DMS153 (cell line): ENCODE measurements around the gene HDAC1.
"Not testable (repeated sequence)": the region's sequence is repeated elsewhere in the genome, so short reads cannot be mapped to it uniquely, and the experiment has no call there.

Source experiments
- DNase-seq: peaks from one replicate; lab custom pipeline; 2025; lab: John Stamatoyannopoulos, UW

Gene HDAC1

DNA sequence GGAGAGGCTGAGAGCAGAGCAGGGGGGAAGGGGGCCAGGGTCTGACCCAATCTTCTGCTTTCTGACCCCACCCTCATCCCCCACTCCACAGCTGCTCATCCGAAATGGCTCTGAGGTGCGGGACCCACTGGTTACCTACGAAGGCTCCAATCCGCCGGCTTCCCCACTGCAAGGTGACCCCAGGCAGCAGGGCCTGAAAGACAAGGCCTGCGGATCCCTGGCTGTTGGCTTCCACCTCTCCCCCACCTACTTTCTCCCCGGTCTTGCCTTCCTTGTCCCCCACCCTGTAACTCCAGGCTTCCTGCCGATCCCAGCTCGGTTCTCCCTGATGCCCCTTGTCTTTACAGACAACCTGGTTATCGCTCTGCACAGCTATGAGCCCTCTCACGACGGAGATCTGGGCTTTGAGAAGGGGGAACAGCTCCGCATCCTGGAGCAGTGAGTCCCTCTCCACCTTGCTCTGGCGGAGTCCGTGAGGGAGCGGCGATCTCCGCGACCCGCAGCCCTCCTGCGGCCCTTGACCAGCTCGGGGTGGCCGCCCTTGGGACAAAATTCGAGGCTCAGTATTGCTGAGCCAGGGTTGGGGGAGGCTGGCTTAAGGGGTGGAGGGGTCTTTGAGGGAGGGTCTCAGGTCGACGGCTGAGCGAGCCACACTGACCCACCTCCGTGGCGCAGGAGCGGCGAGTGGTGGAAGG, 17.1 kb upstream of the HDAC1 start:
- no peak for DNase-seq

- DNase-seq = peak; percentile 58
These were observed 16.5 kb upstream of the HDAC1 start for GRCh38 chr1:32275424-32275823.

DNA sequence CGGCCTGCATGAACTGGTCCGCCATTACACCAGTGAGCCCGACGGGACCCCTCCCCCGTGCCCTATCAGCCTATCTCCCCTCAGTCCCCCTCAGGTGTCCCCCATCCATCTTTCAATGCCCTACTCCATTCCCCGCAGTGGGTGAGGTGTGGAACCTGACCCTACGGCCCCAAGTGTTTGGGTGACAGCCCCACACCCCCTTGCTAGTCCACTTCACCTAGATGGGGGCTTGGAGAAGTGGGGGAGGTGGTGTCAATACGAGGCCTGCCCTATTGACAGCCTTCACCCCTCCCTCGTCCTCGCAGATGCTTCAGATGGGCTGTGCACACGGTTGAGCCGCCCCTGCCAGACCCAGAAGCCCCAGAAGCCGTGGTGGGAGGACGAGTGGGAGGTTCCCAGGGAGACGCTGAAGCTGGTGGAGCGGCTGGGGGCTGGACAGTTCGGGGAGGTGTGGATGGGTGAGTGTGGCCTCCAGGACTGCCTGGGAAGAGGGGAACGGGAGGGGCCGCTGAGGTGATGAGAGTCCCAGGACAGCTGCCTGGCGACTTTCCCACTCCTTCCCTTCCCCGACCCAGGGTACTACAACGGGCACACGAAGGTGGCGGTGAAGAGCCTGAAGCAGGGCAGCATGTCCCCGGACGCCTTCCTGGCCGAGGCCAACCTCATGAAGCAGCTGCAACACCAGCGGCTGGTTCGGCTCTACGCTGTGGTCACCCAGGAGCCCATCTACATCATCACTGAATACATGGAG, 15.7 kb upstream of the HDAC1 start:
- DNase-seq = no peak

DNA sequence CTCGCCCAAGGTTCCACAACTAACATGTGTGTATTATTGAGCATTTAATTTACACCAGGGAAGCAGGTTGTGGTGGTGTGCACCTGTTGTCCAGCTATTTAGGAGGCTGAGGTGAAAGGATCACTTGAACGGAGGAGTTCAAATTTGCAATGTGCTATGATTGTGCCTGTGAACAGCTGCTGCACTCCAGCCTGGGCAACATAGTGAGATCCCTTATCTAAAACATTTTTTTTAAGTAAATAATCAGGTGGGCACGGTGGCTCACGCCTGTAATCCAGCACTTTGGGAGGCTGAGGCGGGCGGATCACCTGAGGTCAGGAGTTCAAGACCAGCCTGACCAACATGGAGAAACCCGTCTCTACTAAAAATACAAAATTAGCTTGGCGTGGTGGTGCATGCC, 7.1 kb upstream of the HDAC1 start:
- DNase-seq = not testable (repeated sequence)

DNA sequence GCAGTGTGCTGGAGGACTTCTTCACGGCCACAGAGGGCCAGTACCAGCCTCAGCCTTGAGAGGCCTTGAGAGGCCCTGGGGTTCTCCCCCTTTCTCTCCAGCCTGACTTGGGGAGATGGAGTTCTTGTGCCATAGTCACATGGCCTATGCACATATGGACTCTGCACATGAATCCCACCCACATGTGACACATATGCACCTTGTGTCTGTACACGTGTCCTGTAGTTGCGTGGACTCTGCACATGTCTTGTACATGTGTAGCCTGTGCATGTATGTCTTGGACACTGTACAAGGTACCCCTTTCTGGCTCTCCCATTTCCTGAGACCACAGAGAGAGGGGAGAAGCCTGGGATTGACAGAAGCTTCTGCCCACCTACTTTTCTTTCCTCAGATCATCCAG, 6.2 kb upstream of the HDAC1 start:
- DNase-seq = no peak

DNA sequence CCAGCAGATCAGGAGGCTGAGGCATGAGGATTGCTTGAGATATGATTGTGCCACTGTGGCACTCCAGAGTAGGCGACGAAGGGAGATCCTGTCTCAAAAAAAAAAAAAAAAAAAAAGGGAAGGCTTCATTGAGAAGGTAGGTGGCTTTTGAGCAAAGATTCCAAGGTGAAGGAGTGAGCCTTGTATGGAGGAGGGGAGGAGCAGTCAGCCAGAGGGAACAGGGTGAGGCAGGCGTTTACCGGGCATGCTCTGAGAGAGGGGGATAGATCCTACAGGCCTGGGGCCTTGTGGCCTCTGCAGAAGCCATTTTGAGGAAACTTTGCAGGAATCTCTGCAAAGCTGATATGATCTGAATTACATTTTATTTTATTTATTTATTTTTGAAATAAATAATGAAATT, 5.1 kb upstream of the HDAC1 start:
- no peak for DNase-seq

DNA sequence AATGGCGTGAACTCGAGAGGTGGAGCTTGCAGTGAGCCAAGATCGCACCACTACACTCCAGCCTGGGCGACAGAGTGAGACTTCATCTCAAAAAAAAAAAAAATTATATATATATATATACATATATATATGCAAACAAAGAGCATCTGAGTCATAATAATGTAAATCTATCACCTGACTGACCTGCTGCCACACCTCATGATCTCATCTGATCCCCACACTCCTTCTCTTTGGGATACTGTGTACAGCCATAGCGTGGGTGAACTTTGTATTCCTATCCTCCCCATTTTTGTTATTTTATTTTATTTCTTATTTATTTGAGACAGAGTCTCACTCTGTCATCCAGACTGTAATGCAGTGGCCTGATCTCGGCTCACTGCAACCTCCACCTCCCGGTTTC, 2.6 kb upstream of the HDAC1 start:
- no peak for DNase-seq

DNA sequence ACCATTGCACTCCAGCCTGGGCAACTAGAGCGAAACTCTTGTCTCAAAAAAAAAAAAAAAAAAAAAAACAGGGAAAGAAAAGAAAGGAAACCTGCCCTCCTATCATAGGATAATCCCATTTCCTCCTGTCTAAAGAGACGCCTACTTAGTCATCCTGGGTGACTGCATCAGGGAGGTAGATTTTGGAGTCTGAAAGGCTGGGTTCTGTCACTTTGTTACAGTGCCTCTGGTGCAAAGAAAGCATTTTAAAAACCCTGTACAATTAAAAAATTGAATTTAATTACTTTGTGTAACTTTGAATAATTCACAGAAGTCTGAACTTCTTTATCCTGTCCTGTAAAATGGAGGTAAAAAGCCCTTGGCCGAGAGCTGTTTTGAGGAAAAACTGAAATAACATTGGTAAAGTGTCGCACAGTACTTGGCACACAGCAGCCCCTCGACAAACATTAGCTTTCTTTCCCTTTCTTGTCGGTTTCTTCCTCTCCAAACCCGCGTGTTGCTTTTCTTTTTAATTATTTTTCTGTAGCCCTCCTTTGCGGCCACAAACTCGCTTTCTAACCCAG, 657 bp upstream of the HDAC1 start:
- peak; percentile 38 for DNase-seq

DNA sequence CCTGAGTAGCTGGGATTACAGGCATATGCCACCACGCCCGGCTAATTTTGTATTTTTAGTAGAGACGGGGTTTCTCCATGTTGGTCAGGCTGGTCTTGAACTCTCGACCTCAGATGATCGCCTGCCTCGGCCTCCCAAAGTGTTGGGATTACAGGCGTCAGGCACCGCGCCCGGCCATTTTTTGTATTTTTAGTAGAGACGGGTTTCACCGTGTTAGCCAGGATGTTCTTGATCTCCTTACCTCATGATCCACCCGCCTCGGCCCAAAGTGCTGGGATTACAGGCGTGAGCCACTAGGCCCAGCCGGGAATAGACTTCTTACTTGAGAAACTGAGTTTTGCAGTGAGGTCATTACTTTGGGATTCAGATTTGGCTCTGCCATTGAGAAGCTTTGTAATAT, 6.3 kb downstream of the HDAC1 start:
- not testable (repeated sequence) for DNase-seq

DNA sequence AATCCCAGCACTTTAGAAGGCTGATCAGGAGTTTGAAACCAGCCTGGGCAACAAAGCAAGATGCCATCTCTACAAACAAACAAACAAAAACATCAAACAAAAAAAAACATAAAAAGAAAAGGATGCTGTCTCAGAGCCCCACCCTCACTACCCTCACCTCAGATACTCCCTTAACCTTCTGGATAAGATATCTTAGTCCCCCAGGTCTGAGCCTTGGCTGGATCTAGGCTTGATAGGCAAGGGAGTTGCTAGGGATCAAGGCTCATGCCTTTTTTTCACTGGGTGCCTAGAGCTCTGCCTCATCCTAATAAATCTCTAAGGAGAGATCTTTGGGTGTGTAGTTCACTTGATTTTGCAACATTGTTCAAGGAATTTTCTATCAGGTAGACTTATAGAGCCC, 7.4 kb downstream of the HDAC1 start:
- DNase-seq = no peak

GRCh38 chr1:32303358-32303757, 11.5 kb downstream of the HDAC1 start:
- DNase-seq = no peak

GRCh38 chr1:32303997-32304622, 12.2 kb downstream of the HDAC1 start:
- no peak for DNase-seq

DNA sequence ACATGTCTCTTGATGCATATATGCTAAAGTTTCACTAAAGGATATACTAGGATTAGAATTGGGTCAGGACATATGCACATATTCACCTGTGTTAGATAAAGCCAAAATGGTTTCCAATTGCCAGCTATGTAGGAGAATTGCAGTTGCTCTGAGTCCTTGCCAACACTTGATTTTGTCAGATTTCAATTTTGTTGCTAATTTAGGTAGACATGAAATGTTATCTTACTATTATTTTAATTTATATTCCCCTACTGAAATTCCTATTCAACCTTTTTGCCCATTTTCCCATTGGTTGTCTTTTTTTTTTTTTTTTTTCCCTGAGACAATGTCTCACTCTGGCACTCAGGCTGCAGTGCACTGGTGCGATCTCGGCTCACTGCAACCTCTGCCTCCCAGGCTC, 13.4 kb downstream of the HDAC1 start:
- DNase-seq = no peak

DNA sequence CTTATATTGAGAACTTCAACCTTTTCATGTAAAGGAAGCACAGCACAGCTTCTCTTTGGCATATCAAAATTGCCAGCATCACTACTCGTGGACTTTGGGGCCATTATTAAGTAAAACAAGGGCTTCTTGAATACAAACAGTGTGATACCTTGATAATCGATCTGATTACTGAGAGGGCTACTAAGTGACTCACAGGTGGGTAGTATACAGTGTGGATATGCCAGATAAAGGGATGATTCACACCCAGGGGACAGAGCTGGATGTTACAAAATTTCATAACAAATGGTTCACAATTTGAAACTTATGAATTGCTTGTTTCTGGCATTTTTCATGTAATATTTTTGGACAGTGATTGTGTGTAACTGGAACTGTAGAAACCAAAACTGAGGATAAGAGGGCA, 15.4 kb downstream of the HDAC1 start:
- no peak for DNase-seq

DNA sequence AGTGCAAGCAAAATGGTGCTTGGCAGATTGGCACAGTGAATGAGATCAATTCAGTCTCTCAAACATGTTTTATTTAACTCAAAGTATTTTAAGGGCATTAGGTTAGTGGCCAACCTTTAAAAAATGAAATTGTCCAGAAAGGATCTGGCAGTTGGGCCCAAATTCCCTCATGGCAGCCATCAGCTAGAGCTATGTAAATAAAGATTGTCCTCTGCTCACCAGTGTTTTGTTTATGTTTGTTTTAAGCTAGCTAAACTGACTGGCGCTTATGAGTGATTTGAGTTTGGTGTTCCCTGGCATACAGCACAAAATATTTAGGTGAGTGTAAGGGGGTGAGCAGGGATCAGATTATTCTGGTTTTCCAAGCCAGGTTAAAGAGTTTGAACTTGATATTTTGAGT, 18.1 kb downstream of the HDAC1 start:
- no peak for DNase-seq

GRCh38 chr1:32311709-32312393, 20.0 kb downstream of the HDAC1 start:
- DNase-seq = no peak

- no peak for DNase-seq
These were observed 25.0 kb downstream of the HDAC1 start for GRCh38 chr1:32316903-32317277.

DNA sequence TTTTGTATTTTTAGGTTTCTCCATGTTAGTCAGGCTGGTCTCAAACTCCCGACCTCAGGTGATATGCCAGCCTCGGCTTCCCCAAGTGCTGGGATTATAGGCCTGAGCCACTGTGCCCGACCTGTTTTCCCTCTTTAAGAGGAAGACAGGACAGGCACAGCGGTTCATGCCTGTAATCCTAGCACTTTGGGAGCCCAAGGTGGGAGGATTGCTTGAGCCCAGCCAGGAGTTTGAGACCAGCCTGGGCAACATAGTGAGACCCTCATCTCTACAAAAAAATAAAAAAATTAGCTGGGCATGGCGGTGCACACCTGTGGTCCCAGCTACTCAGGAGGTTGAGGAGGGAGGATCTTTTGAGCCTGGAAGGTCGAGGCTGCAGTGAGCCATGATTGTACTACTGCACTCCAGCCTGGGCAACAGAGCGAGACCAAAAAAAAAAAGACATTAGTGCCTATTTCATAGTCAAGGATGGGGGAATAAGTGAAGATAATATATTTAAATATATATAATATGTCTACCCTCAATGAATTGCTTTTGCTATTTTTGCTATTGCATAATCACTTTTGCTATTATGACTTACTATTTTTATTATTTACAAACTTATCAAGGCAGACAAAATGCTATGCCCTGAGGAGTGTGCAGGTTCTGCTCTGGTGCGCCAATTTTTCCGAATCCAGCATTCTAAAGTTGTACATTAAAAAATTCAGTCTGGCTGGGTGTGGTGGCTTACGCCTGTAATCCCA, 26.4 kb downstream of the HDAC1 start:
- DNase-seq = no peak

DNA sequence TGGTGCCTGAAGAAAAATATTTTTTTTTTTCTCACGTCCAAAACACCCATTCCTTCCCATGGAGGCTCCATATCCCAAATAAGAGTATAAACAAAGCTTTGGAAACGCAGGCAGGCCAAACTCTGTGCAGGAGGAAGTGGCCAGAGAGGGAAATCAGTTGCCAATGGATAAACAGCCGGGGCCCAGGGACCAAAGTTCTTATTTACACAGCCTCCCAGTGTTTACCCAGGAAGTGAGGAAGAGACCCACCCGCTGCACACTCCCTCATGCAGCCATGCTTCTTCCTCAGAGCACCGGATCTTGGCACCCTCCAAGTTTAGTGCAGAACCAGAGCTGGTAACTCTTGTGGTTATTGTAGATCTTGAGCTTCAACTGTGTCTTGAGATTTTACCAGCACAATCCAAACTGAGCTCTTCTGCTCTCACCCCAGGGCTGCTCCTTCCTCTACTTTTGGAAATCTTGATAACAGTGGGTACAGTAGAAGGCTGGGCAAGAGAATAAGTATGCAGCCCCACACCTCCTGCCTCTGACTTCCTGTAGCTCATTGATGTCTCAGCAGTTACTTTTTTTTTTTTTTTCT, 29.9 kb downstream of the HDAC1 start:
- peak; percentile 41 for DNase-seq

- no peak for DNase-seq
These were observed 35.3 kb downstream of the HDAC1 start for GRCh38 chr1:32327204-32327603.

DNA sequence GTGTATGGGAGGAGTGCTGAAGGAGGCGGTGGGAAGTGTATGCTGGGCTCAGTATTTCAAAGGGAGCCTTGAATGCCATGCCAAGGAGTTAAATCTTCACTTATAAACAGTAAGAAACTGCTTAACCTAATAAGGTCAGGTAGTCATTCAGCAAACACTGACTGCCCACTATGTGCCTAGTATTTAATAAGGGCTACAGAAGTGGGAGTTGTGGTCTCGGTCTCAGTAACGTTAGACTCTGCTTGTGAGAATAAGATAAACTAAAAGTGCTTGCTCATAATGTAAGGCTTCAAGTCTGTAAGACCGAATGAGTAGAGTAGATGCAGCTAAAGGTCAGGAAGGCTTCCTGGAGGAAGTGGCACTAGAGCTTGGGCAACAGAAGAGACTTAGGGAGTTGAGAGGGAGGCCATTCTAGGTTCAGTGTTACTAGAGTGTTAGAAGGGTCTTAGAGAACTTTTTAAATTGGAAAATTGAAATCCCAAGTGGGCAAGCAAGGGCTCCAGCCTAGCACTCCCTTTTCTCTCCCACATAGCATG, 38.1 kb downstream of the HDAC1 start:
- DNase-seq = no peak
